ENCODE measurements around the gene RBM6.

DNA sequence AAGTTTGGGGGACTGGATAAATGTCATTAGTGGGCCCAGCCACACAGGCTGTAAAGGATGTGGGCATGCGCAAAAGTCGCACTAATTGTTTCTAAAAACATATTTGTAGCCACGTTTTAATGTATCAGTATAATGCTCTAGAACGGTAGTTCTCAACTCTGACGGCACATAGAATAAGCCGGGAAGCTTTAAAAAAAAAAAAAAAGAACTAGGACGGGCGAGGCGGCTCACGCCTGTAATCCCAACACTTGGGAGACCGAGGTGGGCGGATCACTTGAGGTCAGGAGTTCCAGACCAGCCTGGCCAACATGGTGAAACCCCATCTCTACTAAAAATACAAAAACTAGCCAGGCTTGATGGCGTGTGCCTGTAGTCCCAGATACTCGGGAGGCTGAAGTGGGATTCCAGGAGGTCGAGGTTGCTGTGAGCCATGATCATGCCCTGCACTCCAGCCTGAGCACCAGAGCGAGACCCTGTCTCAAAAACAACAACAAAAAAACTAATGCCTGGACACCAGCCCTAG lies 9.7 kb upstream of the RBM6 start:
- TF ChIP-seq CTCF (IDR thresholded peaks at IDR 0.05) (no peak), POLR2A (IDR thresholded peaks at IDR 0.05; ENCODE audit: low read depth) (no peak), POLR2AphosphoS5 (IDR thresholded peaks at IDR 0.05) (no peak)

Data from esophagus muscularis mucosa (tissue), 3 donors.